Germinal center (tissue), 1 donor: Measurements from ENCODE around the gene AMZ2.
A peak's percentile ranks its signal among the peaks of the same experiment; 100 is the strongest.
"Not testable (repeated sequence)": the region's sequence is repeated elsewhere in the genome, so short reads cannot be mapped to it uniquely, and the experiment has no call there.

Source experiments
- DNase-seq: peaks from one replicate; pipeline ENCODE4 v3.0.0; 2012; ENCODE audit warnings: mixed read lengths, low spot score

The AMZ2 gene

DNA sequence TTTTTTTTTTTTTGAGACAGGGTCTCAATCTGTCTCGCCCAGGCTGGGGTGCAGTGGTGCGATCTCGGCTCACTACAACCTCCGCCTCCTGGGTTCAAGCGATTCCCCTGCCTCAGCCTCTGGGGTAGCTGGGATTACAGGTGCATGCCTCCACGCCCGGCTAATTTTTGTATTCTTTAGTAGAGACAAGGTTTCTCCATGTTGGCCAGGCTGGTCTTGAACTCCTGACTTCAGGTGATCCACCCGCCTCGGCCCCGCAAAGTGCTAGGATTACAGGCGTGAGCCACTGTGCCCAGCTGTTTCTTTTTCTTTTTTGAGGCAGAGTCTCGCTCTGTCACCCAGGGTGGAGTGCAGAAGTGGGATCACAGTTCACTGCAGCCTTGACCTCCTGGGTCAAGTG is 27.1 kb upstream of the AMZ2 start:
- DNase-seq, result not testable (repeated sequence)

DNA sequence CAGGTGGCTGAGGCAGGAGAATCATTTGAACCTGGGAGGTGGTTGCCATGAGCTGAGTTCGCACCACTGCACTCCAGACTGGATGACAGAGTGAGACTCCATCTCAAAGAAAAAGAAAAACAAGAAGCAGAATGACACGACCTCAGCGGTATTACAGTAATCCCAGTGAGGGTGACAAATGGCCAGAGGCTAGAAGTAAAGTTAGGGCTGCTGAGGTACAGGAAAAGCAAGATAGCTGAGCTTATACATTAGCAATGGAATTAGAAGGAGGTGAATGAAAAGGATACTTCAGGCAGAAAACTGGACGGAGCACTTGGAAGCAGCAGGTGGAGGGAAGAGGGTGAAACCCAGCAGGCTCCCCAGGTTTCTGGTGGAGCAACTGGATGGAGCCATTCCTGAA is 26.1 kb upstream of the AMZ2 start:
- no peak for DNase-seq

DNA sequence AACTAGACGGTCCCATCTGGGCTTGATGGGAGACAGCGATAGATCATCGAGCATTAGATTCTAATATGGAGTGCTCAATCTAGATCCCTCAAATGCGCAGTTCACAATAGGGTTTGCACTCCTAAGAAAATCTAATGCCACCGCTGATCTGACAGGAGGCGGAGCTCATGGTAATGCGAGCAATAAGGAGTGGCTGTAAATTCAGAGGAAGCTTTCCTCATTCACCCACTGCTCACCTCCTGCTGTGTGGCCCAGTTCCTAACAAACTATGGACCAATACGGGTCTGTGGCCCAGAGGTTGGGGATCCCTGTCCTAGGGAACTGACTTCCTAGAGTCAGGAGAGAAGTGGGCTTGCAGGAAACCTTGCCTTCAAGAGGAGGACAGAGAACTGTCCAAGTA is 25.2 kb upstream of the AMZ2 start:
- DNase-seq, result no peak

DNA sequence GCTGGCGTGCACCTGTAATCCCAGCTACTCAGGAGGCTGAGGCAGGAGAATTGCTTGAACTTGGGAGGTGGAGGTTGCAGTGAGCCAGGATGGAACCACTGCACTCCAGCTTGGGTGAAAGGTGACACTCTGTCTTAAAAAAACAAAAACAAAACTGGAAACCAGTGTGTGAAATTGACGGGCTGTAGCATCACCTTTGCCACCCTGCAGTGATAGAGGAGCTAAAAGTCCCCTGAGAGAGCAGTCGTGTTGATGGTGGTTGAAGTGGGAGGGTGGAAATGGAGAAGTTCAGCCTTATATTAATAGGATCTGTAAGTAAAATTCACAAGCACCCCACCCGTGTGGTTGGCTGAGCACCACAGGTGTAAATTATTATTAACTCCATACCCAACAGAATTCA is 22.8 kb upstream of the AMZ2 start:
- DNase-seq, result peak; percentile 47

DNA sequence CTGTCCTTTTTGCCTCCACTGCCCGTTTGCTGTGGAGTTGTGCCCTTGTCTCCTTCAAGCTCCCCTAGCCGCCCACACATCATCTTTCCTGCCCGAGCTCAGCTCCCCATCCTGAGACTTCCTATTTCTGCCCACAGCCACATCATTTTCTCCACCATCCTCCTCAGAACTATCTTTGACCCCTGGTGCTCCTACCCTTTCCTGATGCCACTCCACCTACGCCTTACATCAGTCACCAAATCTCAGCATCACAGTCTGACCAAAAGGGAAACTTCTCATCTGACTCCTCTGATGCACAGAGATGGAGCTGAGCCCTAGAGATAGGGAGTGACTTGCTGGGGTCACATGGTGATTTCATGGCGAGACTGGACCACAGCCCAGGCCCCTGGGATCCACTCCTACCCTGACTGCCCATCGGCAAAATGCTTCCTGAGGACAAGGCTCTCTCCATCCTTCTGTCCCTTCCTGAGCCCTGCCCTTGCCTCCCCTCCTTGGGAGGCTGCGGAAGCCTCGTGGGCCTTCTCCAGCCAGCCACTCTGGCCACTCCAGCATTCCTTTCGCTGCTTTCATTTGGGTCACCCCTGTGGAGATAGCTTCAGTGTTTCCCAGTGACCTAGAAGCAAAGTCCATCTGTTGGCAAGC is 19.7 kb upstream of the AMZ2 start:
- not testable (repeated sequence) for DNase-seq

DNA sequence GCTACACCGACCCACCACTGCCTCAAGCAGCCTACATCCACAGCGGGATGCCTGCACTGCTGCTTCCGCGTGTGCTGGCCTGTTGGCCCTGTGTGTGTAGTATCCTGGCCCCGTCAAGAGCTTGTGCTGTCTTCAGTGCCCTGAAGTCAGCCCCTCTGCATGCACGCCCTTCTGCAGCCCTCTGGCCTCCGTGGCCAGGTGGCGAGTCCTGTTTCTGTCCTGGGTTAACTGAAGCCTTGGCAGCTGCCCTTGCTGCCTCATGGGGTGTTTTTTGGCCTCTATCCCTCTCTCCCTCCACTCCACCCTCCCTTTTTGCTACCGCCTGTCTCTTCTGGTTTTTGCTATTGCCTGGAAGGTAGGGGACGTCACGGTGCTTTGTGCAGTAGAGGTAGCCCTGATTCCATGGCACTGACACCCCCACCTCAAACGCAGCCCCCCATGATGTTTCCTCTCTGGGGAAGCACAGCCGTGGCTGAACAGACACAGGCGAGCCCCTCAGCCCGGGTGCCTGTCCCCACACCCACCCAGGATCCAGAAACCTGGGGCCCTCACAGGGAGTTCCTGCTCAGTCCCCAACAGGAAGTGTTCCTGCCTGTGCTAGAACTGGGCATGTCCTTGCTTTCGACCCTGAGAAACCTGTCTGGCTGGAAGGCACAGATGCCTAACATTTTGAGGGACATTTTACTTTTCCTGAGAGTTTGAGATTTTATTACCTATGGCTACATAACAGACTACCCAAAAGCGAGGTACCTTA is 18.8 kb upstream of the AMZ2 start:
- DNase-seq, result no peak

DNA sequence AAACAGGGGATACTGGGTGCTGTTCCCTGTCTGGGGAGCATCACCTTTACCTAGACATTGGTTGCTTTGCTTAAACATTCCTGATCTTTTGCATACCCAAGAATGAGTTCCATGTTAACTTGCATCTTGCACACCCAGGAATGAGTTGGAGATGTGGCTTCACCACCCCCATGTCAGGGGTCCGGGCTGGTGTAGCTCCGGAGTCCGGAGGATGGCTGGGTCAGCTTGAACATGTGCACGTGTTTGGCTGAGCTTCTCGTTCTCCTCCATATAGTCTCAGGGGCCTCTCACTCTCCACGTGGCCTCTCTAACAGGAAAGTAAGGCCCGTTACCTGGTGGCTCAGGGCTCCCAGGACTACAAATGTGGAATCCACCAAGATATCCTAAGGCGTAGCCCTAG is 18.2 kb upstream of the AMZ2 start:
- DNase-seq, result no peak

DNA sequence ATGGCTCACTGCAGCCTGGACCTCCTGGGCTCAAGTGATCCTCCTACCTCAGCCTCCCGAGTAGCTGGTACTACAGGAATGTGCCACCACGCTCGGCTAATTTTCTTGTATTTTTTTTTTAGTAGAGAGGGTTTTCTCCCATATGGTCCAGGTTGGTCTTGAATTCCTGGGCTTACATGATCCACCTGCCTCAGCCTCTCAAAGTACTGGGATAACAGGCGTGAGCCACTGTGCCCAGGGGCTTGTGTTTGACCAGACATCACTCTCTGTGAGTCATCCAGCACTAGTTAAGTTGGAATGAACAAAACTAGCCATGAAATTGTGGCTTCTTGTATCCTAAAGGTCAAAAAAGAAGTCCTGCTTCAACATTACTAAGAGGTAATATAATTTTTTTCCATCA is 16.7 kb upstream of the AMZ2 start:
- DNase-seq, result not testable (repeated sequence)

DNA sequence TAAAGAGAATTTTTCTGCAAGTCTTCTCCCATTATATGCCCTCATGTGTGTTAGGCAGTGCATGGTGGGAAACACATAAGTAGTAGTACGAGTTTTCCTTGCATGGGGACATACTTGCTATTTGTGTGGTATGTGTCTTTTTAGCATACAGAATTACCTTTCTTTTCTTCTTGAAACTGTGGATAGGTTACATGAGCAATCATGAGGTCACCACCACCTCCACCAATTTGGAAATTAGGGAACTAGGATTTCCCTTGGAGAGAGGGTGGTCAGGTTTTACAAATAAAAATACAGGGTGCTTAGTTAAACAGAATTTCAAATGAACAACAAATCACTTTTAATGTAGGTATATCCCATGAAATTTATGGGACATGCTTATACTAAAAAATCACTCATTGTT is 16.3 kb upstream of the AMZ2 start:
- no peak for DNase-seq

DNA sequence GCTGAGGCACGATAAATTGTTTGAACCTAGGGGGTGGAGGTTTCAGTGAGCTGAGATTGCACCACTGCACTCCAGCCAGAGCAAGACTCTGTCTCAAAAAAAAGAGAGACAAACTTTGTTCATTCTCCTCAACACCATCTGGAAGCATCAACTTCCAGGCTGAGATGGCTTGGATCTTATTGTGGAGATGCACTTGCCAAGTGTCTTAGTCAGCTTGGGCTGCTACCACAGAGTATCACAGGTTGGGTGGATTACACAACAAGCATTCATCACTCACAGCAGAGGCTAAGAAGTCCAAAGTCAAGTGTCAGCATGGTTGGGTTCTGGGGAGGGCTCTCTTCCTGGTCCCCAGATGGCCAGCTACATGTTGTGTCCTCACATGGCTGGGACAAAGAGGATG is 15.1 kb upstream of the AMZ2 start:
- not testable (repeated sequence) for DNase-seq

DNA sequence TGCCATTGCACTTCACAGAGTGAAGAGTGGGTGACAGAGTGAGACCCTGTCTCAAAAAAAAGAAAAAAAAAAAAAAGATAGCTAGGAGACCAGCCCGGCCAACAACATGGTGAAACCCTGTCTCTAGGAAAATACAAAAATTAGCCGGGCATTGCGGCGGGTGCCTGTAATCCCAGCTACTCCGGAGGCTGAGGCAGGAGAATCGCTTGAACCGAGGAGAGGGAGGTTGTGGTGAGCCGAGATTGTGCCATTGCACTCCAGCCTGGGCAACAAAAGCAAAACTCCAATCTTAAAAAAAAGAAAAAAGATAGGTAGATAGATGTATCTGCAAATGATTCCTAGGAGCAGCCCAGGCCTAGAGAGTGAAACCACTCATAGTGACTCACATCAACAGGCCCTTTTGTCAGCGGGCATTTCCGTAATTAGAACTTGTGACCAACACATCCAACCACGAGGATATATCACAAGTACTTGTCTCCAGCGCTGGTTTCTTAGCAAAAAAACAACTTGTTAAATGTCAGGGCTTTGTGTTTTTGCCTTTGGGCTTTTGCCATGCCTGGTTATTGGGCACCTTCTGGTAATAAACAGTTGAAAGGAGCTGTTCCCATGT is 13.0 kb upstream of the AMZ2 start:
- DNase-seq, result not testable (repeated sequence)

DNA sequence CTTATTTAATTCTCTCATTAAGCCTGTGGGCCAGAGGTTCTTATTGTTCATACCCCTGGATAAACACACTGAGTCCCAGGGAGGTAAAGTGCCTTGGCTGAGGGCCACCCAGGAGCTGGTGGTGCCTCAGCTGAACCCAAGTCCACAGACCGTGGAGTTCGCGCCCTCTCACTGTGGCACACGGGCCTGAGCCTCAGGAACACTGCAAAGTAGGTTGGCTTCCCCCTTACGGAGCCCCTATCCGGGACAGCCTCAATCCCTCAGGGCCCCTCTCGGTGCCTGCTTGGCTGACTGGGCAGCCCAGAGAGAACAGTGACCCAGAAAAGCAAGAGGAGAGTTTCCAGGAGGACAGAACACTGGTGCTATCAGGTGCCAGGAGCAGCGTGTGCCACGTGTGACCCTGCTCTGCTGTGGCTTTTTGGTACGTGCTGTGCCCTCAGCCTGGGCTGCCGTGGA is 12.5 kb upstream of the AMZ2 start:
- not testable (repeated sequence) for DNase-seq

DNA sequence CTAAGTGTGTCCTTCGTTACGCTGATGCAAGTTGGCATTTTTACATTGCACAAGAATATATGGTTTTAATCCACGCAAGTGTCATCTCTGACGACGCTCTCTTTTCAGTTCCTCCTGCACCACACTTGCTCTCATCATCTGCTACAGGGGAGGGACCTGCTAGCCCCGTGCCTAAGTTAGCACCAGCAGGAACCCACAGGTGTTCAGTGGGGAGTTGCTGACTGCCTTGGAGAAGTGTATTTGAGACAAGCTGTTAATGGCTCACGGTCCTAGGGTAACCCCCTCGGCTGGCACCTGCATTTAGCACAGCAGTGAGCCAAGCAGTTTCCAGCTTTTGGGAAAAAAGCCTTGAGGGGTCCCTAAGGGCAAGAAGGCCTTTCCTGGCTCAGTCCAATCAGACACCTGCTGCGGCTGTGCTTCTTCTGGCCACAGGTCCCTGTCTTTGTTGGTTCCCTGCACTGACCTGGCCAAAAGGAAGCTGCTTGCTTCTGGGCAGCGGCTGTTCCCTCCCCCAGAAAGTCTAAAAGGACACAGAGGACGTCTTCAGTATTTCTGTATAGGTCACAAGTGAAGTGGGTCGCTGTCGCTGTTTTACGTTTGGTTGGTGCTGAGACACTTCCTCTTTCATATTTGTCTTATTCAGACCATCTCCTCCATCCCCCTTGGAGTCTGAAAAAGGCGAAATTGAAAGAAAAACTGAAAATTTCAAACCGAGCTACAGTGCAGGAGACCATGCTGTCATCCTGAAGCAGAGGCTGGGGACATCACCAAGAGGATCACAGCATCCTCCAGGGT is 10.3 kb upstream of the AMZ2 start:
- peak; percentile 75 for DNase-seq

DNA sequence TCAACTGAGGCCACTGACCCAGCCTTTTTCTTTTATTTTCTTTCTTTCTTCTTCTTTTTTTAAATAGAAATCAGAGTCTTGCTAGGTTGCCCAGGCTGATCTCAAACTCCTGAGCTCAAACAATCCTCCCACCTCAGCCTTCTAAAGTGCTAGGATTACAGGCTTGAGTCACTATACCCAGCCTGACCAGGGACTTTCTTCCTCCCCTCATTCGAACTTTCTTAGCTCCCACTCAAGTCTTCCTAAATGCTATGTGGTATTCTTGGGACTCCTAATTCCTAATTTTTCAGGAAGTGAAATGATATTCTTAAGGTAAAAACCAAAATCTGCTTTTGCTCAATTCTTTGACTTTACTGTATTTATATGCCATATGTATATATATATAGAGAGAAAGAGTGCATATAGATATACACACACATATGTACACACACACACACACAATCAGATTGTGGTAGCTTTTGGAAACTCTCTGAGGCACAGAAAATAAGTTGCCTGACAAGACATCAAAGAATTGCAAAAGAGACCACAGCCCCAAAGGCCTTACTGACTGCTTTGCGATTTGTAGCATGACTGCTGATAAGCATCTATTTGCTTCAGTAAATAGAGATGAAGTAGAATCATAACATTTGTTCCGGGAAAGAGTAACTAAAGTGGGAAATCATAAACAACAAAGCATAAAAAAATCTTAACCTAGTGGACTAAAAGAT is 9.5 kb upstream of the AMZ2 start:
- no peak for DNase-seq

DNA sequence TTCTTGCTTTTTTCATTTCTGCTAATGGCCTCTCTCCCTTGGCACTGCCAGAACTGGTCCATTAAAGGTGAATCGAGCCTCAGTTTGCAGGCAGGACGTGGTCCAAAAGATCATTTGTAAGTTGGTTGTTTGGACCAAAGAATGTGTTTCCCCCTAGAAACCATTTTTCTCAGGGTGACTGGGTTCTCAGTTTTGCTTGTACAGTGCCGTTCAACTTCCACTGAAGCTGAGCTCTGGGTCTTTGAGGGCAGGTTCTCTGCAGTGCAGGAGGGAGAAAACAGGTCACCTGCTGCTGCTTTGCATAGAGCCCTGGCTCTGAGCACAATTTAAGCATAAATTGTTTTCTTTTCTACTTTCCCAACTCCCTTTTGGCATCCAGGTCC is 9.0 kb upstream of the AMZ2 start:
- no peak for DNase-seq

DNA sequence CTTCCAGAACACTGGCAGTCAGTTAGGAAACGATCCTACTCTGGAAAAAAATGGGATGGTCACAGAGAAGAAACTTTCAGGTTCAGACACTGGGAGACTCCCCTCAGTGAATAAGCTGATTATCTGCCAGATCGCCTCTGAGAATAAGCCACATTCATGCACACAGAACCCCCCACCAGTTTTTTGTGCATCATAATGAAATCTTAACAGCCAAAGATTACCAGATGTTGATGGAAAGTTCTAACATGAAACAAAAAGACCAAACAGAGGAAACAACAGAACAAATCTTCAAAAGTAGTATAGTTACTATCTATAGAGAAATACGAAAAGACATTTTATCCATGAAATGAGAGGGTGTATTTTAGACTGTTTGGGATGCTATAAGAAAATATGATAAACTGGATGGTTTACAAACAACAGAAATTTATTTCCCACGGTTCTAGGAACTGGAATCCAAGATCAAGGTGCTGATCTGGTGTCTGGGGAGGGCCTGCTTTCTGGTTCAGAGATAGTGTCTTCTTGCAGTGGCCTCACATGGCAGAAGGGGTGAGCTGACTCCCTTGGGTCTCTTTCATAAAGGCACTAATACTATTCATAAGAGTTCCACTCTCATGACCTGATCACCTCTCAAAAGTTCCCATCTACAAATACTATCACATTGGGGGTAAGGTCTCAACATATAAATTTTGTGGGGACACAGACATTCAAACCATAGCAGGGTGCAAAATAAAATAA is 8.0 kb upstream of the AMZ2 start:
- no peak for DNase-seq

DNA sequence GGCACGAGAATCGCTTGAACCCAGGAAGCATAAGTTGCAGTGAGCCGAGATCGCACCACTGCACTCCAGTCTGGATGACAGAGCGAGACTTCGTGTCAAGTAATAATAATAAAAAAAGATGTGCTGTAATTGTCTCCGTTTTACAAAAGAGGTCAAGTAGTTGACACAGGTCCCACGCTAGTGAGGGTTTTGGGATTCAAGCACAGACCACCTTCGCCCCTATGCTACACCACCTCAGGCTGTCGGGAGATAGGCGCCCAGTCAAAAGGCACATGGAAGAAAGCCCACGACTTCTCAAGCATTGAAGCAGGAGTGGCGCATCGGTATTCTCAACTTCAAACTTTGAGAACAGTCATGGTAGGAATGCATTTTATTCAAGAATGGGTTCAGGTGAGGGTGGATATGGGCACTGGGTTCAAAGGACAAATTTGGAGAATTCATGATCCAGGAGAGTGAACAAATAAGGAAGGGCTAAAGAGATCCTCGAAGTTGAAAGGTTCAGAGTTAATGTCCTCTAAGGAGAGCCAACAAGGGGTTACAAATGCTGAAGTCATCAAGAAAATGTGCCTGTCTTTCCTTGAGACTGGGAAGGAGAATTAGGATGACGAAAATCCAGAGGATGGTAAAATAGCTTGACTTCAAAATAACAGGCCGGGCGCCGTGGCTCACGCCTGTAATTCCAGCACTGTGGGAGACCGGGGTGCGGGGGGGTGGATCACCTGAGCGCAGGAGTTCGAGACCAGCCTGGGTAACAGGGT is 1.4 kb upstream of the AMZ2 start:
- DNase-seq, result no peak

DNA sequence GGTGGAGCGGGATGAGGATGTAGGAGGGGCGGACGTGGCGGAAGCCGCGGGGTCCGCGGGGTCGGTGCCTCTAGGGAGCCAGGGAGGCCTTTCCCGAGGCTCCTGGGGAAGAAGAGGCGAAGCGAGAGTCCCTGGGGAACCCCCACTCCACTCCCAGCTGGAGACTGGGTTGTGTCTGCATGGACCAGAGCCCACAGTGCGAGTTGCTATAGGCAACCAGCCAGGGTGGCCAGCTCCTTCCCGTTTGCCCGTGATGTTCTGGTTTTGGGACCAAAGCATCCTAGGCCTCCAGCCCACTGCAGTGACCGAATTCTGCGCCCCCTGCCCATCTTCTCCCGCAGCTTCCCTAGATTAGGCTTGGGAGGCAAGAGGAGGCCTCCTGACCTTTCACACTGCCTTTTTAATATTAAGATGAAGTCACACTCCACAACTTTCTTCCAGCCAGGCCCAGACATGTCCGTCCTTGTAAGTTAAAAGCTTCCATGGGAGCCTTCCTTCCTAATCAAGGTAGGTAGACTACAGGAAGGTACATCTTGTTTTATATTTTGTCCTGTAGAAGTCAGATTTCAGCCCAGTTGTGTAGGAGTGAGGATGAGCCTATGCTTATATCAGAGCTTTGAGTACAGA is 469 bp downstream of the AMZ2 start:
- no peak for DNase-seq

DNA sequence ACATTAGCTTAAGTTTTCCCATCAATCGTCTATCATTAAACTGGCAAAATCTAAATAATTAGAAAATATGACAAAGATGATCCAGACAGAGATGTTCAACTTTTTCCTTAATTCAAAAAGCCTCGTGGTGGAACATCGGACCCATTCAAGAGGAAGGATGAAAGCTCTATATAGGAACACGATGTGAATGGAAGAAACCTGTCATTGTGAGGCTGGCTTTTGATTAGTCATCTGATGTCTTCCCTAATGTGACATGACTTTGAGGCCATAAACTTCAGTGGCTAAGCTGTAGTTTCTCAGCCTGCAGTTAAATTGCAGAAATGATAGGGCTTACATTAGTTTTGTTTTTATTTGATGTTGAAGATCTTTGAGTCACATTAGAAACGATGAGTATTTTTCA is 1.0 kb downstream of the AMZ2 start:
- no peak for DNase-seq

DNA sequence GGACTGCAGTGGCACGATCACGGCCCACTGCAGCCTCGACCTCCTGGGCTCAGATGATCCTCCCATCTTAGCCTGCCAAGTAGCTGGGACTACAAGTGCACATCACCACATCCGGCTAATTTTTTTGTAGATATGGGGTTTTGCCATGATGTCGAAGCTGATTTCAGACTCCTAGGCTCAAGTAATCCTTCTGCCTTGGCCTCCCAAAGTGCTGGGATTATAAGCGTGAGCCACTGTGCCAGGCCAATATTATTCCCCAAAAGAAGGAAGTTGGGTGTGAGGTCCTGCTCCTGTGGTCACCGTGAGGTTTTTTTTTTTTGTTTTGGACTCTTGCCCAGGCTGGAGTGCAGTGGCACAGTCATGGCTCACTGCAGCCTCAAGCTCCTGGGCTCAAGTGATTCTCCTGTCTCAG is 1.5 kb downstream of the AMZ2 start:
- DNase-seq, result no peak
